GM19455 (cell line): ENCODE data around the gene SPINK5.

ENCODE experiments used
- ATAC-seq: cut with Tn5 transposase; IDR thresholded peaks from one replicate; pipeline ENCODE4 v1.9.1; 2021; ENCODE audit not compliant: unreplicated experiment

The SPINK5 gene

GRCh38 chr5:148176480-148176879 is 112.7 kb downstream of the SPINK5 start:
- ATAC-seq = no peak

GRCh38 chr5:148177207-148177606 is 113.4 kb downstream of the SPINK5 start:
- no peak for ATAC-seq

- ATAC-seq = peak; percentile 88
Observed at GRCh38 chr5:148179234-148179824, 115.5 kb downstream of the SPINK5 start.

GRCh38 chr5:148186248-148187003 is 122.6 kb downstream of the SPINK5 start:
- ATAC-seq = peak; percentile 74
